ENCODE measurements around the gene GRK6. TPM values are rescaled to one million over a fixed set of nuclear protein-coding genes. Genes with fewer than 3 reads are reported as not detected.
A peak's percentile ranks its signal among the peaks of the same experiment; 100 is the strongest.

The GRK6 gene
- total and polyA plus RNA-seq, 9 of the 15 experiments (the other 6 are each of a cell fraction or from before 2014, with no cell fraction given): 0.63 to 122 (median 44.5) TPM

- TF ChIP-seq YY1 (IDR thresholded peaks at IDR 0.05; ENCODE audit: borderline replicate concordance in 1 of 3, control insufficient read depth in 1 of 3, extremely low read depth in 1 of 3, insufficient read depth in 3 of 3, insufficient read length in 1 of 3, insufficient replicate concordance in 2 of 3, low read depth in 1 of 3, low read length in 2 of 3): peak in 1 of 3 experiments; percentile 42
- TF ChIP-seq, protein P1, sequence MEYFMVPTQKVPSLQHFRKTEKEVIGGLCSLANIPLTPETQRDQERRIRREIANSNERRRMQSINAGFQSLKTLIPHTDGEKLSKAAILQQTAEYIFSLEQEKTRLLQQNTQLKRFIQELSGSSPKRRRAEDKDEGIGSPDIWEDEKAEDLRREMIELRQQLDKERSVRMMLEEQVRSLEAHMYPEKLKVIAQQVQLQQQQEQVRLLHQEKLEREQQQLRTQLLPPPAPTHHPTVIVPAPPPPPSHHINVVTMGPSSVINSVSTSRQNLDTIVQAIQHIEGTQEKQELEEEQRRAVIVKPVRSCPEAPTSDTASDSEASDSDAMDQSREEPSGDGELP (CRISPR knock-in tag; IDR thresholded peaks at IDR 0.05; ENCODE audit: borderline replicate concordance): peak; percentile 91
- no peak for TF ChIP-seq TFAM (CRISPR knock-in tag; conservative IDR thresholded peaks at IDR 0.05)
- TF ChIP-seq FOXK1 (CRISPR knock-in tag; IDR thresholded peaks at IDR 0.05; ENCODE audit: borderline replicate concordance): peak; percentile 75; the same call in 1 of the 2 replicates
- TF ChIP-seq FOXK2 (conservative IDR thresholded peaks at IDR 0.05 in 1 of 2, IDR thresholded peaks at IDR 0.05 in 1 of 2; ENCODE audit: low read depth in 2 of 2): peak; percentile 83 to 86
- 0 out of 4 replicates have a peak, but pooled peaks of 1 of the 2 experiments have one; percentile 20 for TF ChIP-seq RCOR1 (IDR thresholded peaks at IDR 0.05; ENCODE audit: borderline replicate concordance in 1 of 2, low read depth in 2 of 2, low read length in 2 of 2)
- TF ChIP-seq USF2 (CRISPR knock-in tag; IDR thresholded peaks at IDR 0.05): peak; percentile 80
- TF ChIP-seq, protein P2, sequence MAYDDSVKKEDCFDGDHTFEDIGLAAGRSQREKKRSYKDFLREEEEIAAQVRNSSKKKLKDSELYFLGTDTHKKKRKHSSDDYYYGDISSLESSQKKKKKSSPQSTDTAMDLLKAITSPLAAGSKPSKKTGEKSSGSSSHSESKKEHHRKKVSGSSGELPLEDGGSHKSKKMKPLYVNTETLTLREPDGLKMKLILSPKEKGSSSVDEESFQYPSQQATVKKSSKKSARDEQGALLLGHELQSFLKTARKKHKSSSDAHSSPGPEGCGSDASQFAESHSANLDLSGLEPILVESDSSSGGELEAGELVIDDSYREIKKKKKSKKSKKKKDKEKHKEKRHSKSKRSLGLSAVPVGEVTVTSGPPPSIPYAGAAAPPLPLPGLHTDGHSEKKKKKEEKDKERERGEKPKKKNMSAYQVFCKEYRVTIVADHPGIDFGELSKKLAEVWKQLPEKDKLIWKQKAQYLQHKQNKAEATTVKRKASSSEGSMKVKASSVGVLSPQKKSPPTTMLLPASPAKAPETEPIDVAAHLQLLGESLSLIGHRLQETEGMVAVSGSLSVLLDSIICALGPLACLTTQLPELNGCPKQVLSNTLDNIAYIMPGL (CRISPR knock-in tag; IDR thresholded peaks at IDR 0.05): 0 out of 2 replicates have a peak, but pooled peaks have one; percentile 44
- TF ChIP-seq KLF1 (tag; IDR thresholded peaks at IDR 0.05): no peak
- TF ChIP-seq ZFX (CRISPR knock-in tag; IDR thresholded peaks at IDR 0.05): peak; percentile 61
- TF ChIP-seq E2F8 (IDR thresholded peaks at IDR 0.05; ENCODE audit: low read depth, partially characterized antibody): peak; percentile 26
Observed at GRCh38 chr5:177390363-177391300, 35.8 kb upstream of the GRK6 start (continued).

Measured in K562 (cell line).